Measurements from ENCODE around the gene NDUFAF2.

GRCh38 chr5:61100437-61100836, 155.4 kb downstream of the NDUFAF2 start:
- TF ChIP-seq CTCF (IDR thresholded peaks at IDR 0.05) = no peak
- no peak for TF ChIP-seq POLR2A (IDR thresholded peaks at IDR 0.05)

All from Peyer's patch (tissue), 4 donors.